Measurements from ENCODE around the gene CPVL. TPM values are rescaled to one million over a fixed set of nuclear protein-coding genes. Genes with fewer than 3 reads are reported as not detected.

CPVL gene
- total RNA-seq, 2 experiments from 2014 or later: not detected

DNA sequence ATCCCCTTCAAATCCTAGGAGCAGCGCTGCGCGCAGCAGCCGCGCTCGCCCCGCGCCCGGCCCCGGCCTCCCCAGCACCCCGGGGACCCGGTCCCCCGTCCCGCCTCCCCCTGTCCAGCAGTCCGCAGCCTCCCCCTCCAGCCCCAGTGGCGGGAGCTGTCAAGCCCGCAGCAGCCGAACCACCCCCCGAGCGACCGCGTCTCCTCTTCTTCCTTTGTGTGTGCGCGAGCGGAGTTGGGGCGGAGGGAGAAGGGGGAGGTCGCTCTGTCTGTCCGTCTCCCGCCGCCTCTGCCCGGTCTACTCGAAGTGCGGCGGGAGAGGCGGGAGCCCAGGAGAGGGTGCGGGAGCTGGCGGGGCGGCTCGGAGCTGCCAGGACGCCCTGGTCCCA lies 47.9 kb upstream of the CPVL start:
- H3K27ac ChIP-seq (ENCODE audit: low read depth, low read length, poor library complexity, severe bottlenecking): no peak overlapping the region
- H3K9me3 ChIP-seq (ENCODE audit: low read length): no peaks in the 10 kb centered on the region
- POLR2A ChIA-PET: no interaction called here
- H3K36me3 ChIP-seq (ENCODE audit: insufficient read depth, low read length): no peaks in the 10 kb centered on the region
- no peak for DNase-seq (ENCODE audit: low spot score)
- no peaks in the 10 kb centered on the region for H4K20me1 ChIP-seq (ENCODE audit: insufficient read depth, low read length)
- no peak for TF ChIP-seq EZH2phosphoT487 (IDR thresholded peaks at IDR 0.05; ENCODE audit: borderline replicate concordance, low read depth, low read length)
- no peak for TF ChIP-seq CTCF (conservative IDR thresholded peaks at IDR 0.05; ENCODE audit: low read length)
- H3K79me2 ChIP-seq (ENCODE audit: insufficient read depth, low read depth, low read length): no peaks in the 10 kb centered on the region
- H3K9me2 ChIP-seq (ENCODE audit: insufficient read depth, low read length): no peaks in the 10 kb centered on the region
- intact Hi-C loops (cut with micrococcal nuclease; ENCODE audit: unreplicated experiment): no loop called here
- CTCF ChIA-PET (ENCODE audit: unreplicated experiment): no interaction called here
- H3K4me1 ChIP-seq (ENCODE audit: insufficient read depth, low read length, poor library complexity, severe bottlenecking): no peaks in the 10 kb centered on the region
- H3K4me3 ChIP-seq (ENCODE audit: low read depth, low read length, poor library complexity, severe bottlenecking): no peak overlapping the region
- H2AFZ ChIP-seq (ENCODE audit: low read length): no peak overlapping the region
- no peak overlapping the region for H3K4me2 ChIP-seq (ENCODE audit: low read length)
- no TSS peak for BruUV-seq (replicated peaks)

- no peaks in the 10 kb centered on the region for H3K9me2 ChIP-seq (ENCODE audit: insufficient read depth, low read length)
- no peak for TF ChIP-seq EZH2phosphoT487 (IDR thresholded peaks at IDR 0.05; ENCODE audit: borderline replicate concordance, low read depth, low read length)
- no peak for TF ChIP-seq CTCF (conservative IDR thresholded peaks at IDR 0.05; ENCODE audit: low read length)
- intact Hi-C loops (cut with micrococcal nuclease; ENCODE audit: unreplicated experiment): no loop called here
- H2AFZ ChIP-seq (ENCODE audit: low read length): no peak overlapping the region
- no peak overlapping the region for H3K27ac ChIP-seq (ENCODE audit: low read depth, low read length, poor library complexity, severe bottlenecking)
- ChIA-PET POLR2A (no interaction called here), CTCF (ENCODE audit: unreplicated experiment) (no interaction called here)
- no peaks in the 10 kb centered on the region for H3K79me2 ChIP-seq (ENCODE audit: insufficient read depth, low read depth, low read length)
- H3K4me1 ChIP-seq (ENCODE audit: insufficient read depth, low read length, poor library complexity, severe bottlenecking): no peaks in the 10 kb centered on the region
- no peaks in the 10 kb centered on the region for H3K36me3 ChIP-seq (ENCODE audit: insufficient read depth, low read length)
- H3K9me3 ChIP-seq (ENCODE audit: low read length): no peaks in the 10 kb centered on the region
- H3K4me2 ChIP-seq (ENCODE audit: low read length): no peak overlapping the region
- no peak overlapping the region for H3K4me3 ChIP-seq (ENCODE audit: low read depth, low read length, poor library complexity, severe bottlenecking)
- BruUV-seq (replicated peaks): no TSS peak
- DNase-seq (ENCODE audit: low spot score): no peak
- no peaks in the 10 kb centered on the region for H4K20me1 ChIP-seq (ENCODE audit: insufficient read depth, low read length)
Observed at GRCh38 chr7:29193316-29194205, 47.2 kb upstream of the CPVL start.

GRCh38 chr7:29192811-29193210 lies 46.5 kb upstream of the CPVL start:
- Histone ChIP-seq H3K79me2 (ENCODE audit: insufficient read depth, low read depth, low read length) (no peaks in the 10 kb centered on the region), H3K9me2 (ENCODE audit: insufficient read depth, low read length) (no peaks in the 10 kb centered on the region), H2AFZ (ENCODE audit: low read length) (no peak overlapping the region), H3K4me3 (ENCODE audit: low read depth, low read length, poor library complexity, severe bottlenecking) (no peak overlapping the region), H3K9me3 (ENCODE audit: low read length) (no peaks in the 10 kb centered on the region), H3K4me2 (ENCODE audit: low read length) (no peak overlapping the region), H3K4me1 (ENCODE audit: insufficient read depth, low read length, poor library complexity, severe bottlenecking) (no peaks in the 10 kb centered on the region), H3K27ac (ENCODE audit: low read depth, low read length, poor library complexity, severe bottlenecking) (no peak overlapping the region), H3K36me3 (ENCODE audit: insufficient read depth, low read length) (no peaks in the 10 kb centered on the region), H4K20me1 (ENCODE audit: insufficient read depth, low read length) (no peaks in the 10 kb centered on the region)
- no peak for DNase-seq (ENCODE audit: low spot score)
- intact Hi-C loops (cut with micrococcal nuclease; ENCODE audit: unreplicated experiment): no loop called here
- BruUV-seq (replicated peaks): no TSS peak
- ChIA-PET POLR2A (no interaction called here), CTCF (ENCODE audit: unreplicated experiment) (no interaction called here)
- TF ChIP-seq CTCF (conservative IDR thresholded peaks at IDR 0.05; ENCODE audit: low read length): no peak
- TF ChIP-seq EZH2phosphoT487 (IDR thresholded peaks at IDR 0.05; ENCODE audit: borderline replicate concordance, low read depth, low read length): no peak
